ENCODE results near the gene GFPT2. TPM values are rescaled to one million over a fixed set of nuclear protein-coding genes. Genes with fewer than 3 reads are reported as not detected.

Gene GFPT2
- polyA plus RNA-seq, 3 donors, result 4.3 to 5.5 (median 4.5) TPM

DNA sequence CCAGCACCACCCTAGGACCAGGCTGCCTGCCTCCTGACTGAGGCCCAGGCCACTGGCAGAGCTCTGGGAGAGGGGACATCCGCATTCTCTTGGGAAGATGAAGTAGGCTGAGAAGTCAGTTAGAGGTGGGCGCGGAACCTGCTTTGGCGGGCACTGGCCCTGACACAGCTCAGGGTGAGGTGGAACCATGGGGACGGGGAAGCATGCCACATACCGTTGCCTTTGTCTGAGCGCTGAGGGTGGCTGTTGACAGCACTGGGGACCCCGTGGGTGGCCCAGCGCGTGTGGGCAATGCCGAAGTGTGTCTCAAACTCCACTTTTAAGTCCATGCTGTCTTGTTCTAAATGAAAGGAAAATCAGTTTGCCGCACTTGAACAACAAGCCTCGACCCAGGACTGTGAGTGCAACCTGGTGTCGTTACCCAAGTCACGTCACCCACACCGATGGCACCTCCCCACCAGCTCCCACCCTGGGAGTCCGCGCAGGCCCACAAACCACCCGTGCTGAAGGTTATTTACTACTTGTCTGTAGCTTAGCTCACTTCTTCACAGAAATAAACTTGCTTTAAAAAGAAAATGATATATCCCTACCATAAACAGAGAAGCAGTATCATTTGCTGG, 17.4 kb downstream of the GFPT2 start:
- DNase-seq (ENCODE audit: low read depth in 3 of 3, low spot score in 2 of 3), result no peak

DNA sequence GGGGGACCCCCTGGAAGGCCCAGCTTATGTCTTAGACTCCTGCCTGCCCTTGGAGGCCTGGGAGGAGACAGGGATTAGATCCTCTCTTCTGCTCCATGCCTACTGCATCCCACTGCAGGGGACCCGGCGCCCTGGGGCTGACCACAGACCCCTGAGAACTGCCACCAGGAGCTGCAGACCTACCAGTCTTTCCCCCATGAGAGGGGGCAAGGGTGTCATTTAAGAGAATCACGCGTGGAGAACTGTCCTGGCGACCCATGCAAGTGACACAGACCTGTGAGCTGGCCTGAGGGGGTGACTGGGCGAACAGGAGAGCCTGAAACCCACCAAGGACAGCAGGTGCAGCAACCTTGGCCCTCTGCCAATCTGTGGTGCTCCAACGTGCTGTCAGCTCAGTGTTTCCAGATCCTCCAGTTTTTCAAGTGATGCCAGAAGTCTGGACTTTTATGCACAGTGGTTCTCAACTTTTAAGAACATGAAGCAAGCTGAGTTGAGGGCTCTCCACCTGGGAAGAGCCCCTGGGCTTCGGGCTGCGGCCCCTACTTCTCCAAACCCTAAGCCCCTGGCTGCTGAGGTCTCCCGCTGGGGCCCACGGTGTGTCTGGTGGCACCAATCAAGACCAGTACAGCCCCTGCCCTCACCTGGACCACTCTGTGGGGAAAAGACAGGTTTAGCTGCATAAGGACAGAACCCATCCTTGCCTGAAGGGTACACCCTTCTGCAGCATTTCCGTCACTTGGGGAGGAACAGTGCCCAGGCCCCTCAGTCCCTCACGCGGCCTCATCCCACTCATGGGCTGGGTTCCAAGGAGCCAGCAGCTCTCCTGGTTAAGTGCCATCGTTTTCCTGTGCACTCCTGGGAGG, 18.2 kb downstream of the GFPT2 start:
- DNase-seq (ENCODE audit: low read depth in 3 of 3, low spot score in 2 of 3), result no peak

DNA sequence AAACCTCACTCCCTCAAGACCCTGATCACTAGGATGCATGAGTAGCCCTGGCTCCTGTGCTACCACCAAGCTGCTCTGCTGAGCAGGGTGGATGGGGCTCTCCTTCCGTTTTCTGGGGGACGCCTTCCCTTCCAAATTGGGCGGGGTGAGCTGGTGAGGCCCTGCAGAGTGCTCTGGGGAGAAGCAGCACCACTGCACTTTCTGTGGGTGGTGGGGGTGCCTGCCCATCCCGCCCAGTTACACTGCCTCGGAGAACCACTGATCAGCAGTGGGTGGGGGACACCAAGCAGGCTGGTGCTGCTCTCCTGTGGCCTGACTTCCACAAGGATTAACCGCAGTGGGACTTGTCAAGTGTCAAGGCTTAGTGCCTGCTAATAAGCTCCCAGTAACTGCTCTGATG, 19.0 kb downstream of the GFPT2 start:
- DNase-seq (ENCODE audit: low read depth in 3 of 3, low spot score in 2 of 3), result no peak

DNA sequence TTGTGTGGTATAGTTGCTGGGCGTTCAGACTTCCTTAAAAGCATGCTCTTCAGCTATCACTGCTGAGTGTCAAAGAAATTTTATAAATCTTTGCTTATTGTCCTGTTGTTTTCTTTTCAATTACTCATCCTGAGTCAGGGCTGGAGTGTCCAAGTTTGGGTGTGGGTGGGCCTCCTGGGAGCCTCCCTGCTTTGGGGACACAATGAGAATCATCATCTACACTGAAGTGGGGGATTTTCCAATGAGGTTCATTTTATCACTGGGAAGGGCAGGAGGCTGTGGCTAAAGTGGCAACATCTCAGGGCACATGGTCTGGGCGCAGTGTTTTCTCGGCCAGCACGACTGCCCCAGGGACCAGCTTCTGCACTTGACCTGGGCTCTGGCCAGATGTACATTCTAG, 19.5 kb downstream of the GFPT2 start:
- DNase-seq (ENCODE audit: low read depth in 3 of 3, low spot score in 2 of 3), result no peak

DNA sequence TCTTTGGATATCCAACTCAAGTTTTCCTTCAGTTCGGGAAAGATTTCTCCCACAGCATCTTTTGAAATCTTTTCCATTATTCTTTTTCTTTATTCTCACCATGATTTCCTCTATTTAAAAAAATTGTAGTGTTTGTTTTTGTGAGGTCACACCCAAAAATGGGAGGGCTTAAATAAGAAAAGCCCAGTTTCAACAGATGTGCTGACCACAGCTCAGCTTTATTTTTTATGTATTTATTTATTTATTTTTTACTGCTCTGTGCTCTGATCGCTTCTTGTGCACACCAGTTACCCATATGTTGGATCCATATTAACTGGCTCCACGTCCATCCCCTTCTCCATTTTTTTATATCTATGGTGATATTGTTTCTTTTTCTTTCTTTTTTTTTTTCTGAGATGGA, 20.3 kb downstream of the GFPT2 start:
- DNase-seq (ENCODE audit: low read depth in 3 of 3, low spot score in 2 of 3), result no peak

DNA sequence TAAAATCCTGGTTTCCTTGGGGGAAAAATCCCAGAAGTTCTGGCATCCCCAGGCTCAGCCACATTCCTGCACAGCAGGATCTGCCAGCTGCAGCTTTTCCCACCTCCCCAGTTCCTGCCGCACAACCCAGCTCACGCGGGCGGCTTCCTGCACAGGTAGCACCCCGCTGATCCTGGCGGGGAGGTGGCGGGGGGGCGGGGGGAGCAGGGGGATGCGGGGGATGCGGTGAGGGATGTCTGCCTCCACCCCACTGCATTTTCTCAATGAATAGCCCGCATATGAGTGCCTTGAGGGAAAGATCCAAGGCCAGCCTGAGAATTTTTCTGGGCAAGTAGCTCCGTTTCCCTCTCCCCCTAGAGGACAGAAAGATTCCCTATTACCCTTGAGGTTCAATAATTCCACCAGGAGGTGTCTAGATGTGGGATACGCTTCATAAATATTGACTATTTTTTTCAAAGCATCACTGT, 21.1 kb downstream of the GFPT2 start:
- no peak for DNase-seq (ENCODE audit: low read depth in 3 of 3, low spot score in 2 of 3)

DNA sequence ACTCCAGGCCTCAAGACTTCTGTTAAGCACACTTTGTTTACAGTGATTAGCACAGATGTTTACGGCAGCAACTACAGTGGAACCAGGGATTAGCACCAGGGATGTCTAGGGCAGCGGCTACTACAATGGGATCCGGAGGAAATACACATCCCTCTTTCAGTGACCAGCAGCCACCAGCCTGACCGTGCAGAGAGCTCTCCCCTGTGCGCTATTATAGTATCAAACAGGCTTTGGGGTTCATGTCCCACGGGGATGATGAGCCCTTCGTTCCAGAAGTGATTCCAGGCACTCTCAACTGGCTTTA, 21.5 kb downstream of the GFPT2 start:
- no peak for DNase-seq (ENCODE audit: low read depth in 3 of 3, low spot score in 2 of 3)

DNA sequence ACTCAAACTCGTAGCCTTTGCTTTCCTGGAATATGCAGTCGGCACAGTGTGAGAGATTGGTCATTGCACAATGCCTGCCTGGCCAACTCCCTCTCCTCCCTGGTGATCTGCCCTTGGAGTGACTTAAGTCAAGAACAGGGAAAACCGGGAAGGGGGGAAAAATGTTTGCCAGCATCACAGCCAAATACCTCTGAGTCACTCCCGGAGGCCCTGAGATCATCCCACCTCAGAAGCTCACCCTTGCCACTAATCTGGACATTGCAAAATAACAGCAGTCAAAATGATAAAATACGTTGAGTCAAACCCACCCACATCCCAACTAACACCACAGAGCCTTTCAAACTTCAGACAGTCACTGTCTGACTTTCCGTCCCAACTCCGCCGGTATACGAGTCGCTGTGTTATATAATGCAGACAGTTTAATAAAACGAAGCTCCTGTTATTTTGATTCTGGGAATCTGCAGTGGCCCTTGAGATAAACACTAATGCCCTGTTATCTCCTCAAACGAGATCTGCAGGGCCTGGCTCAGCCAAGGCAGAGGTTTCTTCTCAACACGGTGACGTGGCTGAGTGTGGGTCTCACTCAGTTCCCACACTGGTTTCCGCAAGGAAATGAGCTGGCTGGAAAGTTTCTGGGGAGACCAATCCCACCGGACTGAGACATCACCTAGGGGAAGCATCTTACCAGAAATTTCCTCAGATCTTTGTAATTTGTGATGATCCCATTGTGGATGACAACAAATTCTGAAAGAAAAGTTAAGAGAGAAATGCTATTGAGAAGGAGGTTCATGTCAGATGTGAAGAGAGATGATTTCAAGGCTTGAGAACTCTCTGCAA, 22.1 kb downstream of the GFPT2 start:
- DNase-seq (ENCODE audit: low read depth in 3 of 3, low spot score in 2 of 3), result no peak

DNA sequence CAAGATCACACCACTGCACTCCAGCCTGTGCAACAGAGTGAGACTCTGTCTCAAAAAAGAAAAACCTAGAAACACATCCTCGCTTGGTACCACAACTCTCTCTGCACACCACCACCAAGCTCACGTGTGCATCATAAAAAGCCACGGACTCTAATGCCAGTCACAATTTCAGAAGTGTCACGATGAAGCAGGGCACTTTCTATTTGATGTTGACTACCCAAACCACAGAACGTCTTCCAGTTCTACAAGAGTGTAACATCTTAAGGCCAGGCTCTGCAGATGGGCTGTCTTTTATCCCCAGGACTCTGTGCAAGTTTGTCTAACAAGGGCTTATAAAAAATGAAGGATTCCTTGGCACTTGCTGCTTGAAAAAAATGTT, 22.9 kb downstream of the GFPT2 start:
- no peak for DNase-seq (ENCODE audit: low read depth in 3 of 3, low spot score in 2 of 3)

DNA sequence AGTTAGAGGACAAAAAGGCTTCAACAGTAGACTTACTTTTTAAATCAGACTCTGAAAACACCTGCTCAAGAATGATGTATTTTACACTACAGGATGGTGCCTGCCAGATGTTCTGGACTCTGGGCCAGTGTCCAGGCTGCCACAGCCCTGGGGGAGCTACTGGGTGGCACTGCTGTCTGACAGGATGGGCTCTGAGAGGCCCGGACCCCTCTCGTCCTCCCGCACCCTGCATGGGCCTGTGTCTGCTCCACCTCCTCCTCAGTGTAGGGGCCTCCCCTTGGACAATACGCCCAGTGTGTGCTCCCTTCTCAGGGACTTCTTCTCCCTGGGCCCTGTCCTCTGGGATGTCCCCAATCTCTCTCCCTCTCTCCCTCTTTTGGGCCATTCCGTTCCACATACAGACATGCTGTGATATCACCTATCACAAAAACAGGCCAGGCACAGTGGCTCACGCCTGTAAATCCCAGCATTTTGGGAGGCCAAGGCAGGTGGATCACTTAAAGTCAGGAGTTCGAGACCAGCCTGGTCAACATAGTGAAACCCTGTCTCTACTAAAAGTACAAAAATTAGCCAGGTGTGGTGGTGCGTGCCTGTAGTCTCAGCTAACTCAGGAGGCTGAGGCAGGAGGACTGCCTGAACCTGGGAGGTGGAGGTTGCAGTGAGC, 23.4 kb downstream of the GFPT2 start:
- no peak for DNase-seq (ENCODE audit: low read depth in 3 of 3, low spot score in 2 of 3)

DNA sequence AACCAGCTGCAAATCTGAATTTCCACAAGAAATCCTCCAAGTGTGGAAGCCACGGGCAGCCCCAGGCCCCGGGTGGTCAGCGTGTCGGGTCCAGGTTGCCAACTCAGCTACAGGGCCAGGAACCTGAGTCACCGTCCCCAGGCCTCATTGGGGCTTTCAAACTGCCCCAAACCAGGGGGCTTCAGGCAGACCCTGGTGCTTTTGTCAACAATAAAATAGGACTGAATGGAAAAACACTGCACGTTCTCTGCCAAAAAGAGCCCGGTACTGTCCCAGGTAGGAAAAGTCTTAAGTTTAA, 24.0 kb downstream of the GFPT2 start:
- no peak for DNase-seq (ENCODE audit: low read depth in 3 of 3, low spot score in 2 of 3)

DNA sequence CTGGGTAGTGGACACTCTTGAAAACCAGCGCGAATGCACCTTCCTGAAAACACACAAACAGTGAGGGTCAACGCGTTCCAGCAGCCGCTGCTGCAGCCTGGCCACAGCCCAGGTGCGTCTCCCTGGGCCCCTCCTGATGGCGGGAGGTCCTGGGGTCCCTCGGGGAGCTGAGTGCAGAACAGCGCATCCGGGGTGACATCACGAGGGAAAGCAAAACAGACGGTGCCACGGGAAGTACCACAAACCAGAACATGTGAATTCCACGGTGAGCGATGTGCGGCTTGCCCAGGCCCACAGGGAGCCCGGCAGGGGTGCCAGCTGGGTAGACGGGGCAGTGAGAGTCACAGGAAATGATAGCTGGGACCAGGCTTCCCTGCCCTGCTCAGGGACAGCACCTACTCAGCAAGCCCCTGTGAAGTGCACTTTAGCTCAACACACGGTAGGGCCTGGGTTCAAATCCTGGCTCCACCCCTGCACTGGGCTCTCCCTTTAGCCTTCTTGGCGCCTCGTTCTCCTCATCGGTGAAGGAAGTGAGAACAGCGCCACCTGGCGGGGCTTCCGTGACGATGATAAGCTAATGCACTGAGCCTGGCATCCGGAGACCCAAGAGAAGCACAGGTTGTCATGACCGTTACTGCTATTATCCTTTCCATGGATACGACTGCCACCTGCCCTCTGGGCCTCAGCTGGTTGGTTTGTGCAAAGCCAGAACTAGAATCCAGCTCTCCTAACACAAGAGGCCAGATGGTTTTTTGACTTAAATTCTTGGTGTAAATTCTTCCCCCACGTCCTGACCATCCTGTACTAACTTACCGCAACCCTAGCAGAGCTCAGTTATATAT, 24.6 kb downstream of the GFPT2 start:
- no peak for DNase-seq (ENCODE audit: low read depth in 3 of 3, low spot score in 2 of 3)

DNA sequence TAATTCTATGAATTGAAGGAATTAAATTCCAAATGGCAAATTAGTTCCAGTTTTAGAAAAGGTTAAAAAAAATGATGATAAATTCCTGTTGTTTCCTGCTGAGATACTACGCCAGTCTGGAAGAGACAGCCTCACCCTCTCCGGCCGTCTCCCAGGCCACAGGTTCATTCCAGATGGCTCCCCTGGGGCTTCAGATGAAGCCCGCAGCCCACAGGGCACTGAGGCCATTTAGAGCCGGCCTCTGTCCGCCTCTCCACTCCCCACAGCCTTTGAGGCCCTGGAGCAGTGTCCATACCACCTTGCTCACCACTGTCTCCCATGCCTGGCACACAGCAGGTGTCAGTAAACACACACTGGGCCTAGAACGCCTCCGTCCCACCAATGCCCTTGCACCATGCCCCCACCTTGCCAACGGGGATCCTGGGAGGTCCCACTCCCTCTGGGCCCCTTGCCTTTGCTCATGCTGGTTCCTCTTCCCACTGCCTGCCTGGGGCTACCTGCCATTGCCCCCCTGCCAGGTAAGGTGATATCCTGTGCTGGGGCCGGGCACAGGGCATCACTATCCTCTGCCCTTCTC, 26.1 kb downstream of the GFPT2 start:
- no peak for DNase-seq (ENCODE audit: low read depth in 3 of 3, low spot score in 2 of 3)

DNA sequence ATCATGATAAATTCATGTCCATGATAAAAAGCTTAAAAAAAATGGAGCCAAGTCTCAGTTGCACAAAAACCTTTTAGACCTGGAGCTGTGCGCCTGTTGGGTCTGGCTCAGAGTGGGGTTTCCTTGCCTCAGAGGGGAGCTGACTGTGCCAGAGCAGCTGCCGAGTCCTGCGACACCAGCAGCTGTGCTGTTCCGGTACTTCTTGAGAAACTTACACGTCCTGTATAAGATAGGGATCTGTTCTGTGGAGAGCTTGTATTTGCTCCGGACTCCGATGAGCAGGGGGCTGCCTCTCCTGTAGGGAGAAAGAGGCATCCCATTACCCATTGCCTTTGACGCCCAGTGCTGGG, 28.6 kb downstream of the GFPT2 start:
- no peak for DNase-seq (ENCODE audit: low read depth in 3 of 3, low spot score in 2 of 3)

DNA sequence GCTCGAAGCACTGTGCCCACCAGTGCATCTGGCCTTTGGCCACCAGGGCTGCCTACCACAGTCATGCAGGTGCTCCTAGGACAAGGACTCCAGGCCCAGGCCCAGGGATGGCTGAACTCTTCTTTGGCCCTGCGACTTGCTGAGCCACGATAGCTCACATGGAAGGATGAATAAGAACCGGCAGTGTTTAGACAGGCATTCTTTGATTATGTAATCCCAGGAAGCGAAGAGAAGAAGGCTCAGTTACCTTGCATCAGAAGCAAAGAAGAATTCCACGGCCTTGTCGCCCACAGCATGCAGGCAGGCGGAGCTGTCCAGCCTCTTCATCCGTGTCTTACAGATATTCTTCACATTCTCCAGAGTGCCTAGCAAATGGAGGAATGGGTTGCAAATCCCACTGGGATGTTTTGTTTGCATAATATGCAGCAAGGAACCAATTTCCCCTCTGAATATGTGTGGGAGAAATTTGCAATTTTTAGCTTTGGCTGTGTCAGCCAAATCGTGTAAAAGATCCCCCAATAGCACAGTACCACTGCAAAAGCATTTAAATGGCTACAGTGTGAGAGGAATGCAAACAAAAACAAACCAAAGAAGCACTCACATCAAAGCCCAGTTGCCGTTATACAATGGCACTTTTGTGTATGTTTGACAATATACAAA, 29.1 kb downstream of the GFPT2 start:
- no peak for DNase-seq (ENCODE audit: low read depth in 3 of 3, low spot score in 2 of 3)

DNA sequence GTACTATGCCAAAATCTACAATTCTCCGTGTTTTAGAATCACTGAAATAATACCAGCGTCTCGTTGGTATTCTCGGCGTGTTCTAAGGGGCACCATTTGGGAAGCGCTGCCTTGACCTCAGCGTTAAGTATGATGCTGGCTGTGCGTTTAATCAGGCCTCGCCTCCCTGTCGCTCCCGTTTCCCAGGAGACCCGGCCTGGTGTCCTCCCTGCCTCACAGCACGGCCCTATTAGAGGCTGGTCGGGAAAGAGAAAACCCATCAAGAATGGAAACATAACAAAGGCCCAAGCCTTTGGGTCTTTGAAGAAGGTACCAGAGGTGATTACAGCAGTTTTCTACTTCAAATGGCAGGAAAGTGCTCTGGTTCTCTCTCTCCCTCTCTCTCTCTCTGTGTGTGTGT, 30.0 kb downstream of the GFPT2 start:
- DNase-seq (ENCODE audit: low read depth in 3 of 3, low spot score in 2 of 3), result no peak

DNA sequence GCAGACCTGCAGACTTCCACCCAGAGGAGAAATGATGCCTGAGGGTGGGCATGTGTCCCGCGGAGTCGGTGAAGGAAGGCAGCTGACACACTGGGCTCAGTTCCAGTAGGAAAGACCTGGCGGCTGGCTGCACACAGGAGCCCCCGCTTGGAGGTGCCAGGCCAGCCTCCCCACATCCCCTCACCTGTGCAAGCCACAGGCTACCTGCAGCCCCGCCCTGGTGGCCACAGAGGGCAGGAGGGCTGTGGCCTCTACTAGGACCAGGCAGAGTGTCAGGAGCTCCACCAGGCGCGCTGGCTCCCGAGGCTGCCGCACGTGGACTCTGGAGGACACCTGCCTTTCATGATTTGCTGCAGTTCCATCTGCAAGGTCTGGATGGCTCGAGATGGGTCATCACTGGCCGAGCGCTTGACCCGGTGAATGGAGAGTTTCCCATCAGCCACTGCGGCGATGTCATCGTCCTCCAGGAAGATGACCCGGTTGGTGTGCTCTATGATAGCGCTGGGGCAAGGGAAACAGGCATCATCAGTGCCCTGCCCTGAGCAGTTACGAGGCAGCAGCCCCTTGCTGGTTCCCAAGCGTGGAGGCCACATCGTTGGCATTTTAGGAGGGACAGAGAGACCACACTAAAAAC, 34.6 kb downstream of the GFPT2 start:
- DNase-seq (ENCODE audit: low read depth in 3 of 3, low spot score in 2 of 3), result no peak

DNA sequence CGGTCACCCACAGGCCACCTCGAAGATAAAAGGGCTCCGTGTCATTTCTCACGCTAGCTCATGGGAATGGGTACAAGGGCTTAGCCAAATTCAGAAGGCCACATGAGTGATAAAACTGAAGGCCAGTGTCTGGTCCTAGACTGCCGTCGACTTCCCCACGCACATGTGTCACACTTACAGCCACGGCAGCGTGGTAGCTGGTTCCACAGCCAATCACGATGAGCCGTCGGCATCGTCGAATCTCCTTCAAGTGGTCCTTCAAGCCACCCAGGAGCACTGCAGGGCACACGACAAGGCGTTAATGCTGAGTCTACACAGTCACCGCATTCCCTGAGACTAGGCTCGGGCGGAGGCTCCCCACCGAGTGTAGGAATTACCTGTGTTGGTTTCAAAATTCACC, 36.5 kb downstream of the GFPT2 start:
- no peak for DNase-seq (ENCODE audit: low read depth in 3 of 3, low spot score in 2 of 3)

DNA sequence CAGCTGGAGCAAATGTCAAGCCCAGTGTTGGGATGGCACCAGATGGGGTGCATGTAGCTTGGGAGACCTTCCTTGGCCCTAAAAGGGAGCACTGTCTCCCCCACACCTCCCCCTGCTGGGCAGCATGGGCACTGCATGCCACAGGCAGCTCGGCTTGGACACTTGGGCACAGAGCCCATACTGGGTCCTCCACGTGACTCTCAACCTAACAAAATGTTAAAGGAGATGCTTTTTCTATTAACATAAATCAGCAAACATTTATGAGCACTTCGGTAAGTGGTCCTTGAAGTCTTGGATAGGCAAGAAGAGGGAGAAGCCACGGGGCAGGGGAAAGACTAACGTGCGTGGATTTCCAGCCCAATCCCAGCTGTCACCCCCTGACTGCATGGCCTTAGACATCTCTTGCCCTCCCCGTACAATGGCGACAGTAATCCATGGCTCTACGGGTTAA, 37.3 kb downstream of the GFPT2 start:
- no peak for DNase-seq (ENCODE audit: low read depth in 3 of 3, low spot score in 2 of 3)

Measured in right renal cortex interstitium (tissue), 3 donors.